MCF 10A (cell line): ENCODE results near the gene ZNF248. TPM values are rescaled to one million over a fixed set of nuclear protein-coding genes. Genes with fewer than 3 reads are reported as not detected.

Experiments used
- BruUV-seq: library from RNA; stranded (reverse); fragments of 400-500 nt; replicated peaks from 2 replicates; lab custom pipeline; 2021; lab: Mats Ljungman, UMichigan
- CTCF ChIA-PET: fragments of 300-600 bp; sonication (Branson Sonifier 250); formaldehyde crosslinking; extraction: SDS; loops from one replicate; lab custom pipeline; 2021; ENCODE audit warnings: antibody characterized with exemption, inconsistent platforms; lab: Yijun Ruan, JAX
- POLR2A ChIA-PET: fragments of 300-600, 350-650 bp; sonication (Branson Sonifier 250); formaldehyde crosslinking; extraction: SDS; loops from one replicate; lab custom pipeline; 2020; ENCODE audit warnings: antibody characterized with exemption, inconsistent platforms; lab: Yijun Ruan, JAX
- DNase-seq: peaks from one replicate; pipeline ENCODE4 v3.0.0-alpha.2; 2018; ENCODE audit not compliant: unreplicated experiment
- H3K27ac Mint-ChIP-seq: one replicate; pipeline ENCODE4 v1.8.0; 2022; ENCODE audit warnings: mild to moderate bottlenecking, low read depth, mixed read lengths; ENCODE audit not compliant: unreplicated experiment
- H3K27me3 Mint-ChIP-seq: one replicate; pipeline ENCODE4 v1.8.0; 2022; ENCODE audit warnings: mixed read lengths; ENCODE audit not compliant: insufficient read depth, unreplicated experiment
- H3K36me3 Mint-ChIP-seq: one replicate; pipeline ENCODE4 v1.8.0; 2022; ENCODE audit warnings: mild to moderate bottlenecking, moderate library complexity, mixed read lengths; ENCODE audit not compliant: insufficient read depth, unreplicated experiment
- H3K4me1 Mint-ChIP-seq: one replicate; pipeline ENCODE4 v1.8.0; 2022; ENCODE audit warnings: mixed read lengths; ENCODE audit not compliant: insufficient read depth, unreplicated experiment
- H3K4me3 Mint-ChIP-seq: one replicate; pipeline ENCODE4 v1.8.0; 2022; ENCODE audit warnings: mild to moderate bottlenecking, moderate library complexity, mixed read lengths; ENCODE audit not compliant: unreplicated experiment
- H3K9me3 Mint-ChIP-seq: one replicate; pipeline ENCODE4 v1.8.0; 2022; ENCODE audit warnings: mixed read lengths; ENCODE audit not compliant: unreplicated experiment
- CTCF ChIP-seq: fragments of 200-600 bp; IDR thresholded peaks from one replicate; pipeline ENCODE4 v1.8.0; 2022; ENCODE audit warnings: antibody characterized with exemption, mild to moderate bottlenecking; ENCODE audit not compliant: unreplicated experiment
- intact Hi-C: fragments of 100-400 bp; cut with micrococcal nuclease; formaldehyde crosslinking; loops from 2 replicates; pipeline ENCODE4 v1.14.1; 2022
- total RNA-seq: library from RNA; stranded (reverse); gene quantifications from 2 replicates; pipeline ENCODE4 v1.2.3, GENCODE V29; 2022

Gene ZNF248
- total RNA-seq, 1 experiment from 2014 or later = 5.7 TPM

- Mint-ChIP-seq H3K9me3 (peaks cover 49% of the 10 kb centered on the region), H3K27ac (no peak overlapping the region), H3K36me3 (peaks cover 13% of the 10 kb centered on the region), H3K4me3 (no peak overlapping the region), H3K4me1 (no peaks in the 10 kb centered on the region), H3K27me3 (no peaks in the 10 kb centered on the region)
- ChIA-PET CTCF (interaction anchor here (0.6 kb wide), 1 partner anchor 803 kb away, joined by 3 read pairs; no protein-coding TSS in a partner anchor), POLR2A (interaction anchor here (0.6 to 0.7 kb wide), 2 partner anchors 9 to 82 kb away, joined by 3 to 4 read pairs; no protein-coding TSS in a partner anchor)
- no peak for DNase-seq
- no peak for TF ChIP-seq CTCF
- intact Hi-C loops = no loop called here
- BruUV-seq = no TSS peak
Observed at GRCh38 chr10:37813763-37814162, 43.6 kb downstream of the ZNF248 start.

GRCh38 chr10:37812290-37812689 lies 45.1 kb downstream of the ZNF248 start:
- no peak for DNase-seq
- no peak overlapping the region for H3K4me3 Mint-ChIP-seq
- intact Hi-C loops = no loop called here
- H3K4me1 Mint-ChIP-seq = no peaks in the 10 kb centered on the region
- ChIA-PET CTCF (no interaction called here), POLR2A (no interaction called here)
- H3K9me3 Mint-ChIP-seq = peaks cover 49% of the 10 kb centered on the region
- no TSS peak for BruUV-seq
- H3K27me3 Mint-ChIP-seq = no peaks in the 10 kb centered on the region
- H3K36me3 Mint-ChIP-seq = peaks cover 8% of the 10 kb centered on the region
- no peak for TF ChIP-seq CTCF
- no peak overlapping the region for H3K27ac Mint-ChIP-seq

GRCh38 chr10:37803269-37803668 lies 54.1 kb downstream of the ZNF248 start:
- no peak overlapping the region for H3K4me3 Mint-ChIP-seq
- BruUV-seq = no TSS peak
- no peak for TF ChIP-seq CTCF
- CTCF ChIA-PET = interaction anchor here (0.6 kb wide), 1 partner anchor 276 kb away, joined by 4 read pairs; no protein-coding TSS in a partner anchor
- H3K36me3 Mint-ChIP-seq = no peaks in the 10 kb centered on the region
- H3K4me1 Mint-ChIP-seq = no peaks in the 10 kb centered on the region
- H3K27me3 Mint-ChIP-seq = no peaks in the 10 kb centered on the region
- POLR2A ChIA-PET = no interaction called here
- intact Hi-C loops = no loop called here
- H3K9me3 Mint-ChIP-seq = no peaks in the 10 kb centered on the region
- no peak overlapping the region for H3K27ac Mint-ChIP-seq
- DNase-seq = no peak

GRCh38 chr10:37801557-37801956 lies 55.9 kb downstream of the ZNF248 start:
- intact Hi-C loops = no loop called here
- no peak overlapping the region for H3K4me3 Mint-ChIP-seq
- no peaks in the 10 kb centered on the region for H3K36me3 Mint-ChIP-seq
- POLR2A ChIA-PET = no interaction called here
- H3K27me3 Mint-ChIP-seq = no peaks in the 10 kb centered on the region
- TF ChIP-seq CTCF = no peak
- no peak overlapping the region for H3K27ac Mint-ChIP-seq
- no peak for DNase-seq
- BruUV-seq = no TSS peak
- CTCF ChIA-PET = no interaction called here
- H3K9me3 Mint-ChIP-seq = no peaks in the 10 kb centered on the region
- H3K4me1 Mint-ChIP-seq = no peaks in the 10 kb centered on the region
